Measurements from ENCODE around the gene SIAH2.

- no peak for TF ChIP-seq REST (IDR thresholded peaks at IDR 0.05; ENCODE audit: insufficient replicate concordance, low read depth)
- TF ChIP-seq CTCF (IDR thresholded peaks at IDR 0.05; ENCODE audit: insufficient read depth, low read length) = no peak
- TF ChIP-seq POLR2AphosphoS5 (IDR thresholded peaks at IDR 0.05; ENCODE audit: low read depth) = no peak
- TF ChIP-seq GABPA (IDR thresholded peaks at IDR 0.05; ENCODE audit: low read depth) = no peak
Observed at GRCh38 chr3:150764967-150765366, 2.0 kb upstream of the SIAH2 start.
